PC-3 (cell line): Measurements from ENCODE around the gene RSPO4. TPM values are rescaled to one million over a fixed set of nuclear protein-coding genes. Genes with fewer than 3 reads are reported as not detected.
"Not testable (repeated sequence)": the region's sequence is repeated elsewhere in the genome, so short reads cannot be mapped to it uniquely, and the experiment has no call there.

ENCODE experiments used
- ATAC-seq: fragments of 200-7000 bp; cut with Tn5 transposase; 2 replicates; pipeline ENCODE4 v1.9.1; 2020; ENCODE audit warnings: mild to moderate bottlenecking, moderate library complexity
- BruUV-seq: library from RNA; stranded (reverse); fragments of 400-500 nt; replicated peaks from 2 replicates; lab custom pipeline; 2021; lab: Mats Ljungman, UMichigan
- CTCF ChIA-PET: fragments of 300-600 bp; sonication (Branson Sonifier 250); formaldehyde crosslinking; loops from one replicate; lab custom pipeline; 2022; ENCODE audit warnings: antibody characterized with exemption; lab: Charles Lee
- POLR2A ChIA-PET: fragments of 300-600 bp; sonication (Branson Sonifier 250); formaldehyde crosslinking; loops from one replicate; lab custom pipeline; 2022; ENCODE audit warnings: antibody characterized with exemption; ENCODE audit not compliant: unreplicated experiment; lab: Charles Lee
- DNase-seq: peaks from one replicate; pipeline ENCODE4 v3.0.0-alpha.2; 2015
- H2AFZ ChIP-seq: fragments of 300-600 bp; sonication (generic); 2 replicates; pipeline ENCODE4 v1.6.0; 2016; ENCODE audit warnings: antibody characterized with exemption, low read length
- H3F3A ChIP-seq: fragments of 300-600 bp; sonication (generic); one replicate; pipeline ENCODE4 v1.6.0; 2017; ENCODE audit warnings: antibody characterized with exemption, low read length, control low read depth, mild to moderate bottlenecking; ENCODE audit not compliant: unreplicated experiment
- H3K27ac ChIP-seq: fragments of 300-600 bp; sonication (generic); 2 replicates; pipeline ENCODE4 v1.5.1; 2016; ENCODE audit warnings: mild to moderate bottlenecking, low read length
- H3K27me3 ChIP-seq: fragments of 300-600 bp; sonication (generic); 2 replicates; pipeline ENCODE4 v1.6.1; 2016; ENCODE audit warnings: low read length, mixed read lengths
- H3K36me3 ChIP-seq: fragments of 300-600 bp; sonication (generic); 2 replicates; pipeline ENCODE4 v1.6.1; 2016; ENCODE audit warnings: low read depth, mixed run types, low read length, mixed read lengths
- H3K4me1 ChIP-seq: fragments of 300-600 bp; sonication (generic); 2 replicates; pipeline ENCODE4 v1.5.1; 2016; ENCODE audit warnings: low read length; ENCODE audit not compliant: insufficient read depth
- H3K4me2 ChIP-seq: fragments of 300-600 bp; sonication (generic); 2 replicates; pipeline ENCODE4 v1.6.0; 2016; ENCODE audit warnings: low read length
- H3K4me3 ChIP-seq: fragments of 300-600 bp; sonication (generic); 2 replicates; pipeline ENCODE4 v1.5.1; 2016; ENCODE audit warnings: mild to moderate bottlenecking, low read length, mixed read lengths
- H3K79me2 ChIP-seq: fragments of 300-600 bp; sonication (generic); 2 replicates; pipeline ENCODE4 v1.6.1; 2017; ENCODE audit warnings: low read length, mixed read lengths
- H3K9ac ChIP-seq: fragments of 300-600 bp; sonication (generic); 2 replicates; pipeline ENCODE4 v1.6.0; 2016; ENCODE audit warnings: mild to moderate bottlenecking, low read length
- H3K9me2 ChIP-seq: fragments of 300-600 bp; sonication (generic); replicated peaks from 2 replicates; pipeline ENCODE4 v1.6.1; 2016; ENCODE audit warnings: mixed run types, low read length, mixed read lengths
- H3K9me3 ChIP-seq: fragments of 300-600 bp; sonication (generic); 2 replicates; pipeline ENCODE4 v1.6.1; 2016; ENCODE audit warnings: low read length, mixed read lengths
- H4K20me1 ChIP-seq: fragments of 300-600 bp; sonication (generic); 2 replicates; pipeline ENCODE4 v1.6.1; 2016; ENCODE audit warnings: low read length, mixed read lengths
- CTCF ChIP-seq: fragments of 300-600 bp; sonication (generic); conservative IDR thresholded peaks from 2 replicates; pipeline ENCODE4 v1.5.1; 2017; ENCODE audit warnings: antibody characterized with exemption, low read depth, mild to moderate bottlenecking, low read length
- EZH2 ChIP-seq: fragments of 300-600 bp; sonication (generic); IDR thresholded peaks from one replicate; pipeline ENCODE4 v1.6.1; 2017; ENCODE audit warnings: antibody characterized with exemption, mild to moderate bottlenecking, low read length; ENCODE audit not compliant: unreplicated experiment
- EZH2phosphoT487 ChIP-seq: fragments of 300-600 bp; sonication (generic); IDR thresholded peaks from 2 replicates; pipeline ENCODE4 v1.6.1; 2018; ENCODE audit warnings: mild to moderate bottlenecking, antibody characterized with exemption, low read length, borderline replicate concordance
- intact Hi-C: fragments of 100-400 bp; cut with micrococcal nuclease; formaldehyde crosslinking; loops from 2 replicates; pipeline ENCODE4 v1.9.0; 2023
- total RNA-seq: library from RNA; depleted of rRNA; stranded (reverse); fragments of >200 nt; gene quantifications from 2 replicates; pipeline ENCODE4 v1.2.3, GENCODE V29; 2014

The RSPO4 gene
- total RNA-seq, 1 experiment from 2014 or later: not detected

GRCh38 chr20:1033751-1034414, 31.8 kb upstream of the RSPO4 start:
- BruUV-seq: no TSS peak
- H3K27ac ChIP-seq: no peak overlapping the region
- no peaks in the 10 kb centered on the region for H4K20me1 ChIP-seq
- H3K79me2 ChIP-seq: no peaks in the 10 kb centered on the region
- no peaks in the 10 kb centered on the region for H3K4me1 ChIP-seq
- ATAC-seq (no peak), DNase-seq (no peak)
- ChIA-PET CTCF (no interaction called here), POLR2A (no interaction called here)
- H3K4me3 ChIP-seq: no peak overlapping the region
- no peaks in the 10 kb centered on the region for H3F3A ChIP-seq
- intact Hi-C loops: no loop called here
- no peaks in the 10 kb centered on the region for H3K36me3 ChIP-seq
- no peak for TF ChIP-seq EZH2
- TF ChIP-seq EZH2phosphoT487: no peak
- TF ChIP-seq CTCF: no peak
- H2AFZ ChIP-seq: no peak overlapping the region
- no peak overlapping the region for H3K4me2 ChIP-seq
- no peak overlapping the region for H3K9ac ChIP-seq
- no peaks in the 10 kb centered on the region for H3K9me3 ChIP-seq
- H3K27me3 ChIP-seq: peaks cover 81% of the 10 kb centered on the region
- H3K9me2 ChIP-seq: no peaks in the 10 kb centered on the region

GRCh38 chr20:1029980-1030379, 27.9 kb upstream of the RSPO4 start:
- intact Hi-C loops: no loop called here
- peaks cover 73% of the 10 kb centered on the region for H3K27me3 ChIP-seq

GRCh38 chr20:1026214-1026613, 24.1 kb upstream of the RSPO4 start:
- H2AFZ ChIP-seq, ATAC-seq, DNase-seq, H3F3A ChIP-seq, H4K20me1 ChIP-seq, H3K79me2 ChIP-seq, H3K4me3 ChIP-seq, BruUV-seq, POLR2A ChIA-PET, H3K36me3 ChIP-seq, H3K4me1 ChIP-seq, CTCF ChIA-PET, H3K4me2 ChIP-seq, H3K9ac ChIP-seq, H3K9me2 ChIP-seq, H3K9me3 ChIP-seq, H3K27ac ChIP-seq, intact Hi-C loops: not testable (repeated sequence)
- H3K27me3 ChIP-seq: peaks cover 63% of the 10 kb centered on the region

More at GRCh38 chr20:1029980-1030379, 27.9 kb upstream of the RSPO4 start:
- ChIA-PET CTCF (no interaction called here), POLR2A (no interaction called here)
- H3K9me3 ChIP-seq: no peaks in the 10 kb centered on the region
- no peak overlapping the region for H3K9ac ChIP-seq
- no peaks in the 10 kb centered on the region for H3F3A ChIP-seq
- no peak overlapping the region for H3K27ac ChIP-seq
- no peaks in the 10 kb centered on the region for H3K9me2 ChIP-seq
- H3K4me3 ChIP-seq: no peak overlapping the region
- BruUV-seq: no TSS peak
- H3K79me2 ChIP-seq: no peaks in the 10 kb centered on the region
- H4K20me1 ChIP-seq: no peaks in the 10 kb centered on the region
- H3K36me3 ChIP-seq: no peaks in the 10 kb centered on the region
- DNase-seq: no peak
- H3K4me1 ChIP-seq: no peaks in the 10 kb centered on the region
- ATAC-seq: no peak
- TF ChIP-seq EZH2phosphoT487 (no peak), EZH2 (no peak), CTCF (no peak)
- H3K4me2 ChIP-seq: no peak overlapping the region
- H2AFZ ChIP-seq: no peak overlapping the region
